Body of pancreas (tissue), 4 donors: ENCODE results near the gene ADRB1.

Experiments used
- POLR2A ChIP-seq, 3 donors: fragments of 450-650 bp; IDR thresholded peaks; one replicate each; pipeline ENCODE4 v1.6.1; 2016; ENCODE audit warnings: antibody characterized with exemption in 3 of 3, mild to moderate bottlenecking in 2 of 3
- TF ChIP-seq, protein P1 (sequence below), 7 experiments: fragments of 450-650 bp in 4 of 7; fragments of 200-600 bp in 3 of 7; sonication (generic) in 3 of 7; IDR thresholded peaks; one replicate each; pipeline ENCODE4 v1.5.1; 2016 to 2019; ENCODE audit warnings: antibody characterized with exemption in 7 of 7

DNA sequence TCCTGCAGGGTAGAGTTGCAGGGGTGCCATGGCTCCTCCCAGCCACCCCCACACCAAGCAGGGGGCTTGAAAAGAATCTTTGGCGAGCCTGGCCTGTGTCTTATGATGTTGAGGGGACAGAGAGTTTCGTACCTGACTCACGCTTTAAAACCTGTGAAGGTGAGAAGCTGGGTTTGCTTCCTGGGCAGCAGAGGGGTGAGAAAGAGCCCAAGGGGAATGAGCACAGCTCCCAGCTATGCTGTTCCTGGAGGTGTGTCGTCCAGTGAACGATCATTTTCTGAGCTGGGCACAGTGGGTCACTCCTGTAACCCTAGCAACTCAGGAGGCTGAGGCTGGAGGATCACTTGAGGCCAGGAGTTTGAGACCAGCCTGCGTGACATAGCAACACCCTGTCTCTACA lies 13.5 kb upstream of the ADRB1 start:
- TF ChIP-seq, protein P1, sequence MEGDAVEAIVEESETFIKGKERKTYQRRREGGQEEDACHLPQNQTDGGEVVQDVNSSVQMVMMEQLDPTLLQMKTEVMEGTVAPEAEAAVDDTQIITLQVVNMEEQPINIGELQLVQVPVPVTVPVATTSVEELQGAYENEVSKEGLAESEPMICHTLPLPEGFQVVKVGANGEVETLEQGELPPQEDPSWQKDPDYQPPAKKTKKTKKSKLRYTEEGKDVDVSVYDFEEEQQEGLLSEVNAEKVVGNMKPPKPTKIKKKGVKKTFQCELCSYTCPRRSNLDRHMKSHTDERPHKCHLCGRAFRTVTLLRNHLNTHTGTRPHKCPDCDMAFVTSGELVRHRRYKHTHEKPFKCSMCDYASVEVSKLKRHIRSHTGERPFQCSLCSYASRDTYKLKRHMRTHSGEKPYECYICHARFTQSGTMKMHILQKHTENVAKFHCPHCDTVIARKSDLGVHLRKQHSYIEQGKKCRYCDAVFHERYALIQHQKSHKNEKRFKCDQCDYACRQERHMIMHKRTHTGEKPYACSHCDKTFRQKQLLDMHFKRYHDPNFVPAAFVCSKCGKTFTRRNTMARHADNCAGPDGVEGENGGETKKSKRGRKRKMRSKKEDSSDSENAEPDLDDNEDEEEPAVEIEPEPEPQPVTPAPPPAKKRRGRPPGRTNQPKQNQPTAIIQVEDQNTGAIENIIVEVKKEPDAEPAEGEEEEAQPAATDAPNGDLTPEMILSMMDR (IDR thresholded peaks at IDR 0.05) = no peak
- no peak for TF ChIP-seq POLR2A (IDR thresholded peaks at IDR 0.05)
